Suppressor macrophage (primary cell): Measurements from ENCODE around the gene MYO7B.

Experiments used
- DNase-seq, 4 experiments: peaks; one replicate each; pipeline ENCODE4 v3.0.0-alpha.2; 2020 to 2022

Gene MYO7B

GRCh38 chr2:127611076-127611925 lies 75.8 kb downstream of the MYO7B start:
- DNase-seq = no peak

- DNase-seq = no peak
These were observed 76.8 kb downstream of the MYO7B start for GRCh38 chr2:127612111-127612822.

- no peak for DNase-seq
These were observed 78.8 kb downstream of the MYO7B start for GRCh38 chr2:127614246-127614645.

- DNase-seq = no peak
These were observed 79.2 kb downstream of the MYO7B start for GRCh38 chr2:127614731-127615130.

- no peak for DNase-seq
These were observed 80.2 kb downstream of the MYO7B start for GRCh38 chr2:127615511-127616166.

- no peak for DNase-seq
These were observed 83.2 kb downstream of the MYO7B start for GRCh38 chr2:127618551-127619202.

GRCh38 chr2:127619203-127619590 lies 83.7 kb downstream of the MYO7B start:
- no peak for DNase-seq

- no peak for DNase-seq
These were observed 84.6 kb downstream of the MYO7B start for GRCh38 chr2:127619877-127620705.

GRCh38 chr2:127620866-127621265 lies 85.4 kb downstream of the MYO7B start:
- peak; percentile 47 to 68 (median 50) for DNase-seq

GRCh38 chr2:127621981-127622431 lies 86.5 kb downstream of the MYO7B start:
- no peak for DNase-seq

GRCh38 chr2:127622561-127623387 lies 87.3 kb downstream of the MYO7B start:
- no peak for DNase-seq

GRCh38 chr2:127623388-127624319 lies 88.2 kb downstream of the MYO7B start:
- DNase-seq = no peak

GRCh38 chr2:127624320-127624755 lies 88.9 kb downstream of the MYO7B start:
- DNase-seq = no peak

GRCh38 chr2:127624756-127625571 lies 89.5 kb downstream of the MYO7B start:
- DNase-seq = no peak

- DNase-seq = no peak
These were observed 90.1 kb downstream of the MYO7B start for GRCh38 chr2:127625572-127625951.

- no peak for DNase-seq
These were observed 90.7 kb downstream of the MYO7B start for GRCh38 chr2:127626175-127626574.

- no peak for DNase-seq
These were observed 91.6 kb downstream of the MYO7B start for GRCh38 chr2:127626917-127627739.
